ENCODE measurements around the gene MOSPD2.
A peak's percentile ranks its signal among the peaks of the same experiment; 100 is the strongest.

MOSPD2 gene

GRCh38 chrX:14872851-14873675 lies at the start of gene MOSPD2, which contains the start of gene FANCB:
MOSPD2 (plus strand) TSS chrX:14873421; CDS start chrX:14873529, 108 bp downstream.
FANCB (minus strand) TSS chrX:14873069; CDS start chrX:14865510, 7,559 bp downstream.
- DNase-seq (ENCODE audit: low read depth): peak; percentile 72

- no peak for DNase-seq (ENCODE audit: low read depth)
These were observed 47.4 kb upstream of the MOSPD2 start for GRCh38 chrX:14825851-14826250.

GRCh38 chrX:14826319-14826718 lies 46.9 kb upstream of the MOSPD2 start:
- no peak for DNase-seq (ENCODE audit: low read depth)

GRCh38 chrX:14829643-14830042 lies 43.6 kb upstream of the MOSPD2 start:
- no peak for DNase-seq (ENCODE audit: low read depth)

GRCh38 chrX:14832151-14832550 lies 41.1 kb upstream of the MOSPD2 start:
- DNase-seq (ENCODE audit: low read depth): no peak

- DNase-seq (ENCODE audit: low read depth): no peak
These were observed 40.6 kb upstream of the MOSPD2 start for GRCh38 chrX:14832586-14832985.

GRCh38 chrX:14837155-14837554 lies 36.1 kb upstream of the MOSPD2 start:
- DNase-seq (ENCODE audit: low read depth): no peak

GRCh38 chrX:14843666-14844065 lies 29.6 kb upstream of the MOSPD2 start:
- no peak for DNase-seq (ENCODE audit: low read depth)

- DNase-seq (ENCODE audit: low read depth): no peak
These were observed 21.7 kb upstream of the MOSPD2 start for GRCh38 chrX:14851526-14851925.

- no peak for DNase-seq (ENCODE audit: low read depth)
These were observed 8.6 kb upstream of the MOSPD2 start for GRCh38 chrX:14864631-14865030.

- DNase-seq (ENCODE audit: low read depth): no peak
These were observed 8.0 kb upstream of the MOSPD2 start for GRCh38 chrX:14865201-14865600.

GRCh38 chrX:14871767-14872166 lies 1.5 kb upstream of the MOSPD2 start:
- DNase-seq (ENCODE audit: low read depth): no peak

GRCh38 chrX:14872355-14872754 lies 866 bp upstream of the MOSPD2 start:
- DNase-seq (ENCODE audit: low read depth): no peak

GRCh38 chrX:14873676-14874049 lies 442 bp downstream of the MOSPD2 start:
- DNase-seq (ENCODE audit: low read depth): no peak

- DNase-seq (ENCODE audit: low read depth): no peak
These were observed 2.4 kb downstream of the MOSPD2 start for GRCh38 chrX:14875624-14876023.

GRCh38 chrX:14883826-14884225 lies 10.6 kb downstream of the MOSPD2 start:
- DNase-seq (ENCODE audit: low read depth): no peak

GRCh38 chrX:14884714-14885113 lies 11.5 kb downstream of the MOSPD2 start:
- no peak for DNase-seq (ENCODE audit: low read depth)

- DNase-seq (ENCODE audit: low read depth): no peak
These were observed 13.0 kb downstream of the MOSPD2 start for GRCh38 chrX:14886252-14886651.

GRCh38 chrX:14896273-14896672 lies 23.1 kb downstream of the MOSPD2 start:
- DNase-seq (ENCODE audit: low read depth): no peak

GRCh38 chrX:14897042-14897441 lies 23.8 kb downstream of the MOSPD2 start:
- no peak for DNase-seq (ENCODE audit: low read depth)

- no peak for DNase-seq (ENCODE audit: low read depth)
These were observed 26.4 kb downstream of the MOSPD2 start for GRCh38 chrX:14899607-14900006.

- DNase-seq (ENCODE audit: low read depth): no peak
These were observed 29.3 kb downstream of the MOSPD2 start for GRCh38 chrX:14902537-14902936.

GRCh38 chrX:14903891-14904290 lies 30.7 kb downstream of the MOSPD2 start:
- no peak for DNase-seq (ENCODE audit: low read depth)

GRCh38 chrX:14913241-14913640 lies 40.0 kb downstream of the MOSPD2 start:
- no peak for DNase-seq (ENCODE audit: low read depth)

Measured in stimulated activated CD8-positive, alpha-beta memory T cell treated with anti-CD3 and anti-CD28 coated beads, Interleukin-15, amount 100 ng/mL, for 24 hours (primary cell).